HG02678 (cell line): ENCODE results near the gene INTU.
"Not testable (repeated sequence)": the region's sequence is repeated elsewhere in the genome, so short reads cannot be mapped to it uniquely, and the experiment has no call there.

Experiments
- ATAC-seq: cut with Tn5 transposase; IDR thresholded peaks from one replicate; pipeline ENCODE4 v1.9.1; 2021; ENCODE audit warnings: mild to moderate bottlenecking, moderate library complexity; ENCODE audit not compliant: unreplicated experiment

INTU gene

DNA sequence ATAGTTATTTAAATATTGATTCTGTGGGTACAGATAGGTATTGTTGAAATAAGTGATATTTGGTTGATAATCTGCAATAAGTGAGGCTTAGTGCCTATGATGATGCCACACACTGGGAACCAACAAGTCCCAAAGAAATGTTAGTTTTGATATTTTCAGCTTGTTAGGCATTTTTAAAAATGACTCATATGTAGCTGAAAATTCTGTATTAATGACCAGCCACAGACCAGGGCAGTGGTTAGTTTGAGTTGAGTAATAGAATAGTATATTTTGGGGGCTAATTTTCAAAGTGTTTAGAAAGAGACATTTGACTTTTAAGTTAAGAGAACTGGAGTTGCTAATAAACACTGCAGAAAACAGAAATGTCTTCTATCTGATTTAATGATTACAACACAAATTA, 9.4 kb downstream of the INTU start:
- ATAC-seq = no peak

DNA sequence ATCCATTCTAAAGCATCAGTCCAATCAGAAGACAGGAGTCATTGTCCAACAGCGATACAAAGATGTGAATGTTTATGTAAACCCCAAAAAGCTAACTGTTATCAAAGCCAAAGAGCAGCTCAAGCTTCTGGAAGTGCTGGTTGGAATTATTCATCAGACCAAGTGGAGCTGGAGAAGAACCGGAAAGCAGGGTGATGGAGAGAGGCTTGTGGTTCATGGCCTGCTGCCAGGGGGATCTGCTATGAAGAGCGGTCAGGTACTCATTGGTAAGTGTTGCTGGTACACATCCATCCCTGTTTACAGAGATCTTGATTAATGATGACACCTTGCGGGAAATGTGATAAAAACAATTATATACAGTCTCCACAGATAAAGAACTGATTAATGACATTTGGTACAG, 11.0 kb downstream of the INTU start:
- no peak for ATAC-seq

GRCh38 chr4:127648061-127648460, 15.3 kb downstream of the INTU start:
- no peak for ATAC-seq

DNA sequence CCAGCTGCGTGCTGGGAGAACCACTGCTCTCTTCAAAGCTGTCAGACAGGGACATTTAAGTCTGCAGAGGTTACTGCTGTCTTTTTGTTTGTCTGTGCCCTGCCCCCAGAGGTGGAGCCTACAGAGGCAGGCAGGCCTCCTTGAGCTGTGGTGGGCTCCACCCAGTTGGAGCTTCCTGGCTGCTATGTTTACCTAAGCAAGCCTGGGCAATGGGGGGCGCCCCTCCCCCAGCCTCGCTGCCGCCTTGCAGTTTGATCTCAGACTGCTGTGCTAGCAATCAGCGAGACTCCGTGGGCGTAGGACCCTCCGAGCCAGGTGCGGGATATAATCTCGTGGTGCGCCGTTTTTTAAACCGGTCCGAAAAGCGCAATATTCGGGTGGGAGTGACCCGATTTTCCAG, 22.8 kb downstream of the INTU start:
- not testable (repeated sequence) for ATAC-seq

GRCh38 chr4:127656047-127656680, 23.4 kb downstream of the INTU start:
- no peak for ATAC-seq

- no peak for ATAC-seq
Observed at GRCh38 chr4:127660284-127660885, 27.6 kb downstream of the INTU start.

DNA sequence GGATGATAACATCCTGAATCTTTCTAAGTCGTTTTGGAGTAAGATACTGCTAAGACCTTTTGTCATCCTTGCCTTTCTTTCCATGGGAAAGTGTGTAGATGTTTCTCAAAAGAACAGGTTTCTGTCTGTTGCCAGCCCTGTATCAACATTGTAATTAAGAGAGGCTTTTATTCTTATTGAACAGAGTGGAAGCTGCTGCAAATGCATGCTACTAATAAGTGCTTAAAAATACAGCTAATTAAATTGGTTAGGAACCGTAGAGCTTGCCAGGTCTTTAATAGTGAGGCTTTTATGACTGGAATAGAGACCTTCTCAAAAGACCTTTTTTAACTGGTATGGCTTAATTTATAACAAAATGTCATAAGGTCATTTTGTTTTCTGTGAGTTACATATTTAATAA, 34.4 kb downstream of the INTU start:
- ATAC-seq = no peak

- no peak for ATAC-seq
Observed at GRCh38 chr4:127667772-127668171, 35.0 kb downstream of the INTU start.

DNA sequence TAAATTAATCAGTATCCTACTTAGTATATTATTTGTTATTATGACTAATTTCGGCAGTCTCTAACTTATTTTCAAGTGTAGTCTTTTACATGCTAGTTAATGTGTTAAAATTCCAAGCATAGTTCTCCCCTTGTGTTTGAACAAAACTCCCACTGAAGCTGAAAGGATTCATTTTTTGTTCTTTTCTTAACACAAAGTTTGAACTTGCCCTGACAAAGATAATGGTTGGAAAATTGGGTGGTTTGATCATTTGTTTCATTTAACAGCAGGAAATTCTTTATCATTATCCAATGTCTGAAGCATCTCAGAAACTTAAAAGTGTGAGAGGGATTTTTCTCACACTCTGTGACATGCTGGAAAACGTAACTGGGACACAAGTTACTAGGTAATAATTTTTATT, 36.0 kb downstream of the INTU start:
- ATAC-seq = no peak

- ATAC-seq = no peak
Observed at GRCh38 chr4:127669691-127670090, 36.9 kb downstream of the INTU start.

DNA sequence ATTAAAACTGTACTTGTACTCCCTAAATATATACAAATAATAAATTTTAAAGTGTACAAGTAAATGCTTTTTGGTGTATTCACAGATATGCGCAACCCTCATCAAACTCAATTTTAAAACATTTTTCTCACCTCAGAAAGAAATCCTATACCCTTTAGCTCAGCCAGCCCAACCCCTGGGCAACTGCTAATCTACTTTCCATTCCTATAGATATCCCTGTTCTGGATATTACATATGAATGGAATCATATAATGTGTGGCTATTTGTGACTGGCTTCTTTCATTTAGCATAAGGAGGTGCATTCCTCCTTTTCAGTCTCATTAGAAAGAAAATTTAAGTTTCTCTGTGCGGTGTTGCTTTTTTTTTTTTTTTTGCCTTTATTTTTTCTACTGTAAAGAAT, 39.4 kb downstream of the INTU start:
- no peak for ATAC-seq

GRCh38 chr4:127685292-127685691, 52.5 kb downstream of the INTU start:
- ATAC-seq = no peak

DNA sequence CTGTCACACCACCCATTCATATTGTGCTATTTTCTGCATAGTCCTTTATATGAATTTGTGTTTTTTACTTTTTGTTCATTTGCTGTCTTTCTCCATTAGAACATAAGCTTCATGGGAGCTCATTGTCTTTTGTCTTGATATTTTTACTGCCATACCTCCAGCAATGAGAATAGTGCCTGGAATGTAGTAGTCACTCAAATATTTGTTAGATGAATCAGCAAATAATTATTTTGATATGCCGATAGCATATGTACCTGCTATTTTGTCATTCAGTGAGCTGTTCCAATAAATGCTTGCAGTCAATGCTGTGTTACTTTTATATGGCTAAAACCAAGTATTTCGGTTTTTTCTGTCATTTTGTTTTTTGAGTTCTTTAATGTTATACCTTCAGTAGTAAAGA, 53.9 kb downstream of the INTU start:
- ATAC-seq = no peak

DNA sequence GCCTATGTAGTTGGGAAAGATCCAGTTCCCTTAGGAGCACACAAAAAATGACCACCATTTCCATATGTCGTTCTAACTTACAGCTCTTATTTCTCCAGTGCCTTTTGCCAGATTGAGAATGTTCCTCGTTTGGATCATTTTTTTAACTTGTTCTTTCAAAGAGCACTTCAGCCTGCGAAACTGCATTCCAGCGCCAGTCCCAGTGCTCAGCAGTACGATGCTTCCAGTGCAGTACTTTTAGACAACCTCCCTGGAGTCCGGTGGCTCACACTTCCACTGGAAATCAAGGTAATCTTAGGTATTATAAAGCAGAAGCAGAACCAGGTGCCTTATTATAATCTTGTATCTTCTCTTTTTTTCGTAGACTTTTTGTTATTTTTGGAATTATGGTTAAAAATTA, 54.8 kb downstream of the INTU start:
- no peak for ATAC-seq

DNA sequence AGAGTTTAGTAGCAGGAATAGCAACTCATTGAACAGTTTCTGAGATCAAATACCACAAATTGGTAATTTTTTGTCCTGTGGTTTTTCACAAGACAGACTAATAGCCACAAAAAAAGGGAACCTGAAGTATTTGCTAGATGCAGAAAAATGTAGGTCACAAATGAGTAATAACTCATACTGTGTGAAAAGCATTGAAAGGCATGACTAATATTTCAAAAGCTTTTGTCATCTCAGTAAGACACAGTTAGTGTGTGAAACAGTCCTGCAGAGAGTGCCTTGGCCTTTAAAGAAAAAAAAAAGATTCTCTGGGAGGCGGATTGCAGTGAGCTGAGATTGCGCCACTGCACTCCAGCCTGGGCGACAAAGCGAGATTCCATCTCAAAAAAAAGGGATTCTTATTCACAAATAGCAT, 66.0 kb downstream of the INTU start:
- peak; percentile 99 for ATAC-seq

- no peak for ATAC-seq
Observed at GRCh38 chr4:127708985-127709384, 76.2 kb downstream of the INTU start.

DNA sequence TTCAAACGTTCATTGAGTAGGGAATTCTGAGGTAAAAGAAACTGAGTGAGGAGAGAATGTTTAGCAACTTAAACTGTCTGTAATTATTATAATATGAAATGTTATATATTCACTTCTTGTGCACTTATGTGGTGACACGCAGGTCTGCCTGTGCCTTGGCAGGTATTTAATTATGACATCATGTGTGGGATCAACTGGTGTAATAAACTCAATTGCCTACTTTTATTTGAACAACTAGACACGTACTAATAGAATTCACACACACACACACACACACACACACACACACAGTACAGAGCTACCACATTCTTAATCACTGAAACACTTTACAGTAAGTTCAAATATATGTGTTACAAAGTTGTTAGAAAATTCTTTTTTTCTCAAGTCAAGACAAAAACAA, 76.7 kb downstream of the INTU start:
- no peak for ATAC-seq

DNA sequence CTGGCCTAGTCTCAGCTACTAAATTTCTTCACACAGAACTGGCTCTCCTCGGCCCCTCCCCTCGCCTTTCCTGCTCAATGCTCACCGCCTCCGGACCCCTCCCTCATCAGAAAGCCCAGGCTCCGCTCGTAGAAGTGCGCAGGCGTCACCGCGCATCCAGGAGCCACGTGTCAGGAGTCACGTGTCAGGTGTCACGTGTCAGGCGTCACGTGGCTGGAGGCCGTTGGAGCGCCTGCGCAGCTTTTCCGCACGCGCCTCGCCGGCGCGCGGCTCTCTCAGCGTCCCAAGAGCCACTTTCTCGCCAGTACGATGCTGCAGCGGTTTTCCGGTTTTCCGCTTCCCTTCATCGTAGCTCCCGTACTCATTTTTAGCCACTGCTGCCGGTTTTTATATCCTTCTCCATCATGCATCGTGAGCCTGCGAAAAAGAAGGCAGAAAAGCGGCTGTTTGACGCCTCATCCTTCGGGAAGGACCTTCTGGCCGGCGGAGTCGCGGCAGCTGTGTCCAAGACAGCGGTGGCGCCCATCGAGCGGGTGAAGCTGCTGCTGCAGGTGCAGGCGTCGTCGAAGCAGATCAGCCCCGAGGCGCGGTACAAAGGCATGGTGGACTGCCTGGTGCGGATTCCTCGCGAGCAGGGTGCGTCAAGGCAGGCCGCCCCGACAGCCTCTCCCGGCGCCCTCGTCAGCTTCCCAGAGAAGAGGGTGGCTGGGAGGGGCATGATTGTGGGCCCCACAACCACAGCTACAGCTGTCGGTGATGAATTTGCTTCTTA, 97.6 kb downstream of the INTU start, which contains the start of gene SLC25A31:
SLC25A31 (plus strand) TSS at position 259 of the 772 bp plus-strand sequence; CDS start at position 405, 146 bp downstream.
- no peak for ATAC-seq

DNA sequence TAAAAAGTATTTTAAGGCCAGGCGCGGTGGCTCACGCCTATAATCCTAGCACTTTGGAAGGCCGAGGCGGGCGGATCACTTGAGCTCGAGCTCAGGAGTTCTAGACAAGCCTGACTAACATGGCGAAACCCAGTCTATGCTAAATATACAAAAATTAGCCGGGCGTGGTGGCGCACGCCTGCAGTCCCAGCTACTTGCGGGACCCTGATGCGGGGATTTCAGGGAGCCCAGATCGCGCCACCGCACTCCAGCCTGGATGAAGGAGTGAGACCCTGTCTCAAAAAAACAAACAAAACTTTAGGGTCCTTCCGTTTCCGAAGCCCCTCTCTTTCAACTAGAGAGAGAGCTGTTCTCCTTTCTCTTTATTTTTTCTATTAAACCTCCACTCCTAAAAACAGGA, 98.6 kb downstream of the INTU start:
- no peak for ATAC-seq

- ATAC-seq = peak; percentile 90
Observed at GRCh38 chr4:127732623-127733328, 100.0 kb downstream of the INTU start.

- ATAC-seq = no peak
Observed at GRCh38 chr4:127734976-127735375, 102.2 kb downstream of the INTU start.
